ENCODE results near the gene RHBDL1.

DNA sequence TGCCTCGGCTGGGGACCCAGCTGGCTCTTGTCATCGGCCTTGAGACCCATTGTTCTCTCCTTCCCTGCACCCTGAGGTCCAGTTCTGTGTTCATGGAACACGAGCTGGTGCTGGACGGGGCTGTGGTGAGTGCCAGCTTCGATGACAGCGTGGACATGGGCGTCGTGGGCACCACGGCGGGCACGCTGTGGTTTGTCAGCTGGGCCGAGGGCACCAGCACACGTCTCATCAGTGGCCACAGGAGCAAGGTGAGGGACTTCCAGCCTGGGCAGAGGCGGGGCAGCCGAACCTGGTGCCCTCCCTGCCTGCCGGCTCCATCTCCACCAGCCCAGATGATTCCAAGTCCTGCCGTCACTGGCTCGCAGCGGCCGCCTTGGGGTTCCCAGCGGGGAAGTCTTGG is 12.9 kb upstream of the RHBDL1 start:
- TF ChIP-seq CTCF (IDR thresholded peaks at IDR 0.05; ENCODE audit: low read depth, low read length, poor library complexity, severe bottlenecking) (no peak), EZH2phosphoT487 (IDR thresholded peaks at IDR 0.05; ENCODE audit: borderline replicate concordance, low read length) (no peak)
